GM12892 (cell line): ENCODE measurements around the gene SPRR2E.

ENCODE experiments used
- POLR2A ChIP-seq: IDR thresholded peaks from 2 replicates; pipeline ENCODE4 v1.6.1; 2011; ENCODE audit warnings: low read depth, low read length, control low read depth
- TAF1 ChIP-seq: IDR thresholded peaks from 2 replicates; pipeline ENCODE4 v1.6.1; 2011; ENCODE audit warnings: low read depth, mild to moderate bottlenecking, control low read depth, low read length, borderline replicate concordance

DNA sequence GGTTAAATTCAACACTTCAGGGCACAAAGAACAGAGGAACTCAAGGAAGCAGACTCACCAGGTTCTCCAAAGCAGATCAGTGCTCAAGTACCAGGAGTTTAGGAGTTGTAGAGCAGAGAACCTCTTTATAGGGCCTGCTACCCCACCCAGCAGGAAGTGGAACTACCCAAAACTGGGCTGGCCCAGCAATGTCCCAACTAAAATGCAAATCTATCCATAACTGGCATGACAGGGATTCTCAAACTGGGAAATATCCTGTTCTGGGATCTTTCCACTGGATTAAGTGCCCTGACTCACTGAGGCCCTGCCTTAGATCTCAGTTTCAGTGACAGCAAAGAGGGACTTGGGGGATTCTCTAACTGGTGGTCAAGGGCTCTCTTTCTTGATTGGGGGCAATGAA lies at the start of gene SPRR2E:
- TF ChIP-seq POLR2A (no peak), TAF1 (no peak)
